GM21528 (cell line): ENCODE results near the gene UTP11.
"Not testable (repeated sequence)": the region's sequence is repeated elsewhere in the genome, so short reads cannot be mapped to it uniquely, and the experiment has no call there.

Source experiments
- ATAC-seq: cut with Tn5 transposase; IDR thresholded peaks from one replicate; pipeline ENCODE4 v1.9.1; 2021; ENCODE audit warnings: mild to moderate bottlenecking, moderate library complexity; ENCODE audit not compliant: unreplicated experiment, low FRiP score

Gene UTP11

GRCh38 chr1:38027201-38028104 lies 14.9 kb downstream of the UTP11 start:
- no peak for ATAC-seq

DNA sequence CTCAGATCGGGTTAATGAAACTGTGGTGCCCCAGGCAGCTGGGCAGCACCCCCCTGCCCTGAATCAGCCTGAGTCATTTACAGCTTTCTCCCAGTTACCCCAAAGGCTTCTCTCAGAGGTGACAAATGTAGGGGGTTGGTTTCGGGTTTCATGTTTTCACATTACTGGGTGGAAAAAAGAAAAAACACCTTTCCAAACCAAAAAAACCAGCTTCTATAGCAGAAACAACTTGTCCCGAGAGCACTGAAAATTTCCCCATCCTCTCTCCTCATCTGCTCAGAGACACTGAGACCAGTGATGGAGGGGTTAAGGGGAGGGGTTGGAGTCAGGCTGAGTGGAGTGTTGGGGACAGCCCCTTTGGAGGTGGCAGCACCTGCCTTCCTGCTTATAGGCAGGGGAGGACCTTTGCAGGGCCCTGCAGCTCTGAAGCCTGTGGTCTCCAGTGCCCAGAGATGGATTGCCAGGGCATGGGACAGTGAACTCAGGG lies 15.6 kb downstream of the UTP11 start:
- peak; percentile 65 for ATAC-seq

GRCh38 chr1:38028671-38029070 lies 16.1 kb downstream of the UTP11 start:
- ATAC-seq = no peak

GRCh38 chr1:38029081-38029681 lies 16.6 kb downstream of the UTP11 start:
- ATAC-seq = no peak

- peak; percentile 32 for ATAC-seq
Measured at GRCh38 chr1:38029685-38030511, 17.4 kb downstream of the UTP11 start.

GRCh38 chr1:38030596-38031512 lies 18.3 kb downstream of the UTP11 start:
- ATAC-seq = no peak

DNA sequence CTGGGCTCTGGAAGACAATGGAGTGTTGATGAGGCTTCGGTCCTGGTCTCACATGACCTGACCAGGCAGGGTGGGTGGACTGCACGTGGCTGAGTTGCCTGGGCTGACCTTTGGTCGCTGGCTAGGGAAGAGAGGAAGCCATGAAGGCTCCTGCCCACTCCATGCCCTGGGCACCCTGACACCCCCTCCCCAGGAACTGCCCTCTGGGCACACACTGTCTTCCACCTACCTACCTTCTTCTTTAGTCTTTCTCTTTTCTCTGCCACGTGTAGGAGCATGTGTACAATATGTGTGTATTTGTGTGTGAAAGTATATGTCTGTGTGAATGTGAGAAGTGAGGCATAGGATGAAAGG lies 19.0 kb downstream of the UTP11 start:
- ATAC-seq = no peak

DNA sequence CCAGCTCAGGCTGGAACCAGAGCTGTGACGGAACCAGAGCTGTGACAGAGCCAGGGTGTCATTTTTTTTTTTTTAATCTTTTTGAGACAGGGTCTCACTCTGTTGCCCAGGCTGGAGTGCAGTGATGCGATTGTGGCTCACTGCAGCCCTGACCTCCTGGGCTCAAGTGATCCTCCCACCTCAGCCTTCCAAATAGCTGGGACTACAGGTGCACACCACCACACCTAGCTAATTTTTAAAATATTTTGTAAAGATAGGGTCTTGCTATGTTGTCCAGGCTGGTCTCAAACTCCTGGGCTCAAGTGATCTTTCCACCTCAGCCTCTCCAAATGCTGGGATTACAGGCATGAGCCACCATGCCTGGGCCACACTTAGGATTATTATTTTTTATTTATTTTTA lies 20.5 kb downstream of the UTP11 start:
- not testable (repeated sequence) for ATAC-seq

GRCh38 chr1:38034871-38035270 lies 22.3 kb downstream of the UTP11 start:
- no peak for ATAC-seq

GRCh38 chr1:38037221-38037939 lies 24.8 kb downstream of the UTP11 start:
- no peak for ATAC-seq

- no peak for ATAC-seq
Measured at GRCh38 chr1:38038861-38039260, 26.3 kb downstream of the UTP11 start.

- no peak for ATAC-seq
Measured at GRCh38 chr1:38039331-38040088, 27.0 kb downstream of the UTP11 start.

- no peak for ATAC-seq
Measured at GRCh38 chr1:38041936-38042834, 29.7 kb downstream of the UTP11 start.

GRCh38 chr1:38043036-38043747 lies 30.7 kb downstream of the UTP11 start:
- ATAC-seq = no peak

- no peak for ATAC-seq
Measured at GRCh38 chr1:38044221-38045215, 32.0 kb downstream of the UTP11 start.
